CD1c-positive myeloid dendritic cell (primary cell): Measurements from ENCODE around the gene NPIPA8.
"Not testable (repeated sequence)": the region's sequence is repeated elsewhere in the genome, so short reads cannot be mapped to it uniquely, and the experiment has no call there.

Source experiments
- DNase-seq: peaks from one replicate; pipeline ENCODE4 v3.0.0-alpha.2; 2016; ENCODE audit errors: extremely low spot score

Gene NPIPA8

GRCh38 chr16:18276756-18277155 is 59.8 kb downstream of the NPIPA8 start:
- DNase-seq = not testable (repeated sequence)

GRCh38 chr16:18270171-18270570 is 66.4 kb downstream of the NPIPA8 start:
- not testable (repeated sequence) for DNase-seq
